IPS-20b (cell line): Measurements from ENCODE around the gene MARS1.
A peak's percentile ranks its signal among the peaks of the same experiment; 100 is the strongest.

Experiments used
- H3K27ac ChIP-seq: one replicate; pipeline ENCODE4 v1.5.1; 2013; ENCODE audit warnings: low read length
- H3K27me3 ChIP-seq: 2 replicates; pipeline ENCODE4 v1.6.1; 2013; ENCODE audit warnings: mild to moderate bottlenecking, low read length, inconsistent platforms; ENCODE audit not compliant: insufficient read depth
- H3K36me3 ChIP-seq: 2 replicates; pipeline ENCODE4 v1.6.1; 2013; ENCODE audit warnings: low read depth, mild to moderate bottlenecking, inconsistent platforms, low read length, moderate library complexity; ENCODE audit not compliant: insufficient read depth
- H3K4me1 ChIP-seq: 2 replicates; pipeline ENCODE4 v1.6.1; 2013; ENCODE audit warnings: mild to moderate bottlenecking, control low read depth, inconsistent platforms, low read length, moderate library complexity; ENCODE audit not compliant: insufficient read depth
- H3K4me3 ChIP-seq: 2 replicates; pipeline ENCODE4 v1.5.1; 2013; ENCODE audit warnings: mild to moderate bottlenecking, low read length, inconsistent platforms
- H3K9ac ChIP-seq: 2 replicates; pipeline ENCODE4 v1.6.1; 2013; ENCODE audit warnings: low read depth, mild to moderate bottlenecking, inconsistent platforms, low read length, moderate library complexity
- H3K9me3 ChIP-seq: 2 replicates; pipeline ENCODE4 v1.6.1; 2013; ENCODE audit warnings: mild to moderate bottlenecking, low read depth, low read length, inconsistent platforms; ENCODE audit not compliant: insufficient read depth

MARS1 gene

DNA sequence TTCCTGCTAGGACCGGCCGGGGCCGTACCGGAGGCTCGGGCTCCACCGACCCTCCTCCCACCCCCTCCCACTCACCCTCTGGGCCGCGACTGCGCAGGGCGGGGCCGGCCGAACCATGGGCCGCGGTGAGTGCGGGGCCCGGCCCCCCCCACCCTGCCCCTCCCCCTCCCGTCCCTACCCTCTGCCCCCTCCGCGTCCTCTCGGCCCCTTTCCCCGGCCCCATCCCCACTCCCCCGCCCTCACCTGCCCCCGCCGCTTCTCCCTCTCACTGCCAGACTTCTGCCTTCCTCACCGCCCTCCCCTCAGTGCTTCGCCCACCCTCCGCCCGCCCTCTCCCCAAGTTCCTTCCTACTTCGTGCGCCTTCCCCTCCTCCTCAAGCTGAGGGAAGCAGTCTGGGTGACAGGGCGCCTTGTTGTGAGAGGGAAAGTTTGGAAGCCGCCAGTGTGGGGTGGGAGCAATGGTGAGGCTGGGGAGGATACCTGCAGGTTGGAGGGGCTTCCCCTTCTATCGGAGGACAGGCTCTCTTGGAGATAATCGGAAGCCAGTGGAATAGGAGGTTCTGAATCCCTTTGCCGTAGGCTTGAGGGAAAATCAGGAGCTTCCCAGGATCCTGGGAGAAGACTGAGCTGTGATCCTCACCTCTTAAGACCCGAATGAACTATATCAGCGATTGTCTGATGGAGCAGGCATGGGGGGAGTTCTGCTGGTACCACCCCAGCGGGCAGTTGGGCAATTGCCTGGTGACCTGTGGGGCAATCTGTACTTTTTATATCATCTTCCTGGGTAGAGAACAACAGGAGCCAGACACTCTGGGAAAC, 35.2 kb downstream of the MARS1 start:
- no peaks in the 10 kb centered on the region; the same call in 1 of the 2 replicates for H3K27me3 ChIP-seq
- H3K9ac ChIP-seq: peak overlapping the region; percentile 78; the same call in 1 of the 2 replicates
- peak overlapping the region; percentile 67 for H3K27ac ChIP-seq
- no peaks in the 10 kb centered on the region for H3K9me3 ChIP-seq
- H3K36me3 ChIP-seq: peaks cover 42% of the 10 kb centered on the region
- H3K4me1 ChIP-seq: peaks cover 16% of the 10 kb centered on the region; the same call in 1 of the 2 replicates
- peak overlapping the region; percentile 94 for H3K4me3 ChIP-seq

- H3K9ac ChIP-seq: peak overlapping the region; percentile 78; the same call in 1 of the 2 replicates
- H3K9me3 ChIP-seq: no peaks in the 10 kb centered on the region
- H3K36me3 ChIP-seq: peaks cover 41% of the 10 kb centered on the region
- H3K27ac ChIP-seq: no peak overlapping the region
- H3K27me3 ChIP-seq: no peaks in the 10 kb centered on the region; the same call in 1 of the 2 replicates
- peaks cover 12% of the 10 kb centered on the region; the same call in 1 of the 2 replicates for H3K4me1 ChIP-seq
- peak overlapping the region; percentile 94 for H3K4me3 ChIP-seq
These were observed 36.1 kb downstream of the MARS1 start for GRCh38 chr12:57523706-57524614.

DNA sequence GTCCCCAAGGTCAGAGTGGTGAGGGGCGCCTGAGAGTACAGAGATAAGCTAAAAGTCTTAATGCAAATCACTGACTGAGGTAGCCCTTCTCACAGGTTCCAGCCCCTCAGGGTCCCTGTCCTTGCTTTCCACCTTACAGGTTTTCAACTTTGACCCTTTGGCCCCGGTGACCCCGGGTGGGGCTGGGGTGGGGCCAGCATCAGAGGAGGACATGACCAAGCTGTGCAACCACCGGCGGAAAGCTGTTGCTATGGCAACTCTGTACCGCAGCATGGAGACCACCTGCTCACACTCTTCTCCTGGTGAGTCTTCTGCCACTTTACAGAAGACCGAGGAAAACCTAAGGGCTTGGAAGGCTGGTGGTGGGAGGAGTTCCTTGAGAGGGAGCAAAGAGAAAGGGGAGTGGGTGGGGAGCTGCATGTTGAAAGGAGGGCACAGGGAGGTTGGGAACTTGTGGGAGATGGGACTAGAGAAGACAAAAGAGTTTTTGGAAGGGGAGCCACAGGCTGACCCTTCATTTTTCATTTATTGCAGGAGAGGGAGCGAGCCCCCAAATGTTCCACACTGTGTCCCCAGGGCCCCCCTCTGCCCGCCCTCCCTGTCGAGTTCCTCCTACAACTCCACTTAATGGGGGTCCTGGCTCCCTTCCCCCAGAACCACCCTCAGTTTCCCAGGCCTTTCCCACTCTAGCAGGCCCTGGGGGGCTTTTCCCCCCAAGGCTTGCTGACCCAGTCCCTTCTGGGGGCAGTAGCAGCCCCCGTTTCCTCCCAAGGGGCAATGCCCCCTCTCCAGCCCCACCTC, 37.1 kb downstream of the MARS1 start:
- H3K9me3 ChIP-seq: no peaks in the 10 kb centered on the region
- H3K27me3 ChIP-seq: no peaks in the 10 kb centered on the region; the same call in 1 of the 2 replicates
- no peak overlapping the region for H3K9ac ChIP-seq
- no peak overlapping the region for H3K4me3 ChIP-seq
- H3K36me3 ChIP-seq: peaks cover 46% of the 10 kb centered on the region
- H3K27ac ChIP-seq: no peak overlapping the region
- peaks cover 12% of the 10 kb centered on the region; the same call in 1 of the 2 replicates for H3K4me1 ChIP-seq

- Histone ChIP-seq H3K4me1 (peaks cover 12% of the 10 kb centered on the region; the same call in 1 of the 2 replicates), H3K4me3 (no peak overlapping the region), H3K9me3 (no peaks in the 10 kb centered on the region), H3K9ac (no peak overlapping the region), H3K27me3 (no peaks in the 10 kb centered on the region; the same call in 1 of the 2 replicates), H3K27ac (no peak overlapping the region), H3K36me3 (peaks cover 54% of the 10 kb centered on the region)
These were observed 37.9 kb downstream of the MARS1 start for GRCh38 chr12:57525615-57526383.

- Histone ChIP-seq H3K4me3 (no peak overlapping the region), H3K36me3 (peaks cover 61% of the 10 kb centered on the region), H3K4me1 (peaks cover 5% of the 10 kb centered on the region; the same call in 1 of the 2 replicates), H3K9me3 (no peaks in the 10 kb centered on the region), H3K9ac (no peak overlapping the region), H3K27ac (no peak overlapping the region), H3K27me3 (no peaks in the 10 kb centered on the region; the same call in 1 of the 2 replicates)
These were observed 38.7 kb downstream of the MARS1 start for GRCh38 chr12:57526477-57527126.

DNA sequence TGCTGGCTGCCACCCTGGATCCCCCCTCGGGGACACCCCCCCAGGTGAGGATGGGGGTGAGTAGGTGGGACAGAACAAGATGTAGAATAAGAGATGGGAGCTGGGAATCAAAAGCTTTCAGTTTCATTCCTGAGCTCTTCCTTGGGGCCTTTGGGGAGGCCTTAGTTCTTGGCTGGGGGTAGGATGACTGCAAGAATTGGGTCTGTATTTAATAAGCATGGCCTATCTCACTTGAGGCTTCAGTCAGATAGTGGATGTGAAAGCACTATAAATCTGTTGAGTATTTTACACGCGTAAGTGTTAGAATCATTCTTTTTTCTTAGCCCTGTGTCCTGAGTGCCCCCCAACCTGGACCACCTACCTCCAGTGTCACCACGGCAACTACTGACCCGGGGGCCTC, 39.3 kb downstream of the MARS1 start:
- Histone ChIP-seq H3K4me3 (no peak overlapping the region), H3K36me3 (peaks cover 67% of the 10 kb centered on the region), H3K9ac (no peak overlapping the region), H3K27ac (no peak overlapping the region), H3K9me3 (no peaks in the 10 kb centered on the region), H3K4me1 (no peaks in the 10 kb centered on the region; the same call in 1 of the 2 replicates), H3K27me3 (no peaks in the 10 kb centered on the region)

DNA sequence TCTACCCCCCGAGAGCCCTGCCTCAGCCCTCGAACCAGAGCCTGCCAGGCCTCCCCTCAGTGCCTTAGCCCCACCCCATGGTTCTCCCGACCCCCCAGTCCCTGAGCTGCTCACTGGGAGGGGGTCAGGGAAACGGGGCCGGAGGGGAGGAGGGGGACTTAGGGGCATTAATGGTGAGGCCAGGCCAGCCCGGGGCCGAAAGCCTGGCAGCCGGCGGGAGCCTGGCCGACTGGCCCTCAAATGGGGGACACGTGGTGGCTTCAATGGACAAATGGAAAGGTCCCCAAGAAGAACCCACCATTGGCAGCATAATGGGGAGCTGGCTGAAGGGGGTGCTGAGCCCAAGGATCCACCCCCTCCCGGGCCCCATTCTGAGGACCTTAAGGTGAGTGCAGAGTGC, 40.3 kb downstream of the MARS1 start:
- H3K9ac ChIP-seq: no peak overlapping the region
- H3K9me3 ChIP-seq: no peaks in the 10 kb centered on the region
- no peak overlapping the region for H3K4me3 ChIP-seq
- H3K4me1 ChIP-seq: no peaks in the 10 kb centered on the region; the same call in 1 of the 2 replicates
- H3K27me3 ChIP-seq: no peaks in the 10 kb centered on the region
- peaks cover 76% of the 10 kb centered on the region for H3K36me3 ChIP-seq
- no peak overlapping the region for H3K27ac ChIP-seq

DNA sequence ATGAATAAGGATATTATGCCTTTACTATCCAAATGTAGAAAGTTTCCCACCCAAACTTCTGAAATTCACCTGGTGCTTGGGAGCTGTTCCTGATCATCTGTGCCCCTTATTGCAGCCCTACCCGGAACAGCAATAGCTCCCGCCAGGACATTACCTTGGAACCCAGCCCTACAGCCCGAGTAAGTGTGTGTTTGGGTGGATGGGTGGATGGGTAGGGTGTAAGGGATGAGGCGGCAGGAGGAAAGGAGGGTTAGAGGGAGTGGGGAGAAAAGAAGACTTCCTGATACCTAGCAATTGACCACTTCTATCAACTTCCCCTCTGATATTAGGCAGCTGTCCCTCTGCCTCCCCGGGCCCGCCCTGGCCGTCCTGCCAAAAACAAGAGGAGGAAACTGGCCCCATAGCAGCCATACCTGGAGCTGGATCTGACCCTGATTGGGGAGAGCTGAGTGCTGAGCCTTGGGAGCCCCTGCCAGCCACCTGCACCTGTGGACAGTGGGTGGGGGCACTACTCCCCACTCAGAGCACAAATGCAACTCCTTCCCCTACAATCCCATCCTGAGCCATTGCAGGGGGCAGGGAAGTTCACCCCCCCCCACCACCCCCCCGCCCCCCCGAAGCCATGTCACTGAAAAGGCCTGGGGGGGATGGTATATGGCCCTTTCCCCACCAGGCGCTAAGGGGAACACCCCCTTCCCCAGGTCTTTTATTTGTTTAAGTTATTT, 41.1 kb downstream of the MARS1 start:
- no peak overlapping the region for H3K4me3 ChIP-seq
- H3K27me3 ChIP-seq: no peaks in the 10 kb centered on the region
- H3K4me1 ChIP-seq: no peaks in the 10 kb centered on the region
- no peaks in the 10 kb centered on the region for H3K9me3 ChIP-seq
- H3K36me3 ChIP-seq: peaks cover 84% of the 10 kb centered on the region
- H3K9ac ChIP-seq: no peak overlapping the region; the same call in 1 of the 2 replicates
- no peak overlapping the region for H3K27ac ChIP-seq

GRCh38 chr12:57529831-57530230, 42.0 kb downstream of the MARS1 start:
- Histone ChIP-seq H3K27ac (no peak overlapping the region), H3K36me3 (peaks cover 84% of the 10 kb centered on the region), H3K4me3 (no peak overlapping the region), H3K9me3 (no peaks in the 10 kb centered on the region), H3K9ac (no peak overlapping the region), H3K4me1 (no peaks in the 10 kb centered on the region), H3K27me3 (no peaks in the 10 kb centered on the region)
